HUES6 (cell line): ENCODE measurements around the gene CDC123.
"Not testable (repeated sequence)": the region's sequence is repeated elsewhere in the genome, so short reads cannot be mapped to it uniquely, and the experiment has no call there.

Source experiments
- H3K27ac ChIP-seq: 2 replicates; pipeline ENCODE4 v1.7.0; 2013; ENCODE audit warnings: low read depth, mild to moderate bottlenecking, low read length, inconsistent platforms
- H3K27me3 ChIP-seq: 2 replicates; pipeline ENCODE4 v1.6.1; 2013; ENCODE audit warnings: low read length; ENCODE audit not compliant: control insufficient read depth, insufficient read depth
- H3K36me3 ChIP-seq: 2 replicates; pipeline ENCODE4 v1.6.1; 2013; ENCODE audit warnings: low read length; ENCODE audit not compliant: control insufficient read depth, insufficient read depth
- H3K4me1 ChIP-seq: 2 replicates; pipeline ENCODE4 v1.6.1; 2013; ENCODE audit warnings: low read length; ENCODE audit not compliant: control insufficient read depth, insufficient read depth
- H3K4me3 ChIP-seq: 2 replicates; pipeline ENCODE4 v1.5.1; 2013; ENCODE audit warnings: low read depth, low read length
- H3K9ac ChIP-seq: one replicate; pipeline ENCODE4 v1.6.1; 2013; ENCODE audit warnings: mild to moderate bottlenecking, low read length
- H3K9me3 ChIP-seq: 2 replicates; pipeline ENCODE4 v1.6.1; 2013; ENCODE audit warnings: low read depth, low read length; ENCODE audit not compliant: control insufficient read depth, insufficient read depth

The CDC123 gene

DNA sequence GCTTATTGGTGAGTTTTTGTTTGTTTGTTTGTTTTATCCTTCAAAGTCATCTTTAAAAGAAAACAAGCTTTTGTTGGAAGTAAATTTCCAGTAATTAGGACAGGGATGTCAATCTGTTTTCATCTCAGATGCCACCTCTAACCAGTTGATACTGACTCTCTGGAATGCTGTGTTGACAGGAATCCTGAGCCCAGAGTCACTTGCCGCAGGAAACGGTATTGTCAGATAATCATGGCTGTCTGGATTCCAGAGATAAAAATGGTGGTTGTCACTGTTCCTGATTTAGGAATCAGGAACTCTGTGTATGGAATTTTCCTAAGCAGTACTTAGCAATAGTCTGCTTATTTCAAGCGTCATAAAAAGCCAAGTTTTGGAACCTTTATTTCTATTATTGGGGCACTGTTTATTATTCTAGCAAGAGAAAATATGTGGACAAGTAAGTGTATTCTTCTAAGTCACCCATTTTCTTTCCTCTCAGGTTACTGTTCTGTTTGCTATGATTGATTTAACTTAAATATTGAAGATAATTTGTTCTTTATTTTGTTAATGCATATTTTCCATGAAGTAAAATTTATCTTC, 39.2 kb downstream of the CDC123 start:
- Histone ChIP-seq H3K4me3 (no peak overlapping the region), H3K27ac (no peak overlapping the region; the same call in 1 of the 2 replicates), H3K4me1 (no peaks in the 10 kb centered on the region), H3K36me3 (peaks cover 86% of the 10 kb centered on the region), H3K9me3 (no peaks in the 10 kb centered on the region), H3K9ac (no peak overlapping the region), H3K27me3 (no peaks in the 10 kb centered on the region)

DNA sequence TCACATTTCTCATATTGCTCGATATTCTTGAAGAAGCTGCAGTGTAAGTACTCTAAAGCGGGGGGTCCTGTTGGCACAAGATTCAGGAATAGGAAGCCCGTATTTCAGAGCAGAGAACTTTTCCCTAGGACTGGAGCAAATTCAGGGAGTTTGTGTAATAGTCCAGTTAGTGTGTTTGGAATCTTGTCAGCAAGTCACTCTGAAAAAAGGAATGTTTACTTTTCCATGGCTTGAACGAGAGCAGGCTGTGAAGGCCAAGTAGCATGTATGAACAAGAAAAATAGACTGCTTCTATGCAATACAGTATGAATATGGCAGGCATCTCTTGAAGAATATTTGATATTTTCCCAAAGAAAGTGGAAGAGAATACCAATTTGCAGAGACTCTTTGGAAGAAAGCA, 39.8 kb downstream of the CDC123 start:
- Histone ChIP-seq H3K9ac (no peak overlapping the region), H3K27me3 (no peaks in the 10 kb centered on the region), H3K27ac (no peak overlapping the region; the same call in 1 of the 2 replicates), H3K9me3 (no peaks in the 10 kb centered on the region), H3K4me3 (no peak overlapping the region), H3K36me3 (peaks cover 85% of the 10 kb centered on the region), H3K4me1 (no peaks in the 10 kb centered on the region)

DNA sequence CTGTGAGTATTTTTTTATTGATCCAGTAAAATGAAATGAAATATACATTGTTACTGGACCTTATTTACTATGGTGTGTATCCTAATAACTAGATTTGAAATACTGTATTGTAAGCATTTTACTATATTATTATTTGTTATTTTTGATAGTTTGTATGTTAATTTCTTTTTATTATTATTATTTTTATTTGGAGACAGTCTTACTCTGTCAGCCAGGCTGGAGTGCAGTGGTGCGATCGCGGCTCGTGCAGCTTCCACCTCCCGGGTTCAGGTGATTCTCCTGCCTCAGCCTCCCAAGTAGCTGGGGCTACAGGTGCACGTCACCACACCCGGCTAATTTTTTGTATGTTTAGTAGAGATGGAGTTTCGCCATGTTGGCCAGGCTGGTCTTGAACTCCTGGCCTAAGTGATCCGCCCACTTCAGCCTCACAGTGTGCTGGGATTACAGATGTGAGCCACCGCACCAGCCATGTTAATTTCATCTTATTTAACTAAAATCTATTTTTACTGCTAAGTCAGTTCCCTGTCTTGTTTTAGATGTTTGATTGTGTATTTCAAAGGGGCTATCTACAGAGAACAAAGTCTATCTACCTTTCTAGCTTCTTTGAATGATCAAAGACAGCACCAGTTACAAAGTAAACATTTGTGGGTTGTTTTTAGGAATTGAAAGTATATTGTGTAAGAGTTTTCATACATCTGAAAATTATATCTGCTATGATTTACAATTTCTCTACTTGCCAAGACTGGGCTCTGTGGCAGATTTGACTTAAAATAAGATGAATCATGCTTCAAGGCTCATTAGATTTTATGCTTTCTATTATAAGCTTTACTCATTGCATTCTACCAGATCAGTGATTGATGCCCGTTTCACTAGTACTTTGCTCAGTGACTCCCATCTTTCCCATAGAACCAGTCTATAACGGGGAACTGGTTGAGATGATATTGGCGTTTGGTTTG, 41.6 kb downstream of the CDC123 start:
- Histone ChIP-seq H3K27me3 (no peaks in the 10 kb centered on the region), H3K9ac (no peak overlapping the region), H3K9me3 (no peaks in the 10 kb centered on the region), H3K4me3 (no peak overlapping the region), H3K36me3 (peaks cover 78% of the 10 kb centered on the region), H3K27ac (no peak overlapping the region), H3K4me1 (no peaks in the 10 kb centered on the region)

DNA sequence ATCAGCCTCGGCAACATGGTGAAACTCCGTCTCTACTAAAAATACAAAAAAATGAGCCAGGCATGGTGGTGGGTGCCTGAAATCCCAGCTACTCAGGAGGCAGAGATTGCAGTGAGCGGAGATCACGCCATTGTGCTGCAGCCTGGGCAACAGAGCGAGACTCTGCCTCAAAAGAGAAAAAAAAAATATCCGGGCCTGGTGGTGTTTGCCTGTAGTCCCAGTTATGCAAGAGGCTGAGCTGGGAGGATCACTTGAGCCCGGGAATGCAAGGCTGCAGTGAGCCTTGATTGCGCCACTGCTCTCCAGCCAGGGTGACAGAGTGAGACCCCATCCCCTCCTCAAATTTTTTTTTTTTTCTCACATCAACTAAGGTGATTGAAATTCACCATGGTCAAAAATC, 42.8 kb downstream of the CDC123 start:
- no peak overlapping the region for H3K27ac ChIP-seq
- H3K36me3 ChIP-seq, result peaks cover 77% of the 10 kb centered on the region
- H3K4me3 ChIP-seq, result no peak overlapping the region
- H3K27me3 ChIP-seq, result no peaks in the 10 kb centered on the region
- H3K9ac ChIP-seq, result no peak overlapping the region
- H3K4me1 ChIP-seq, result no peaks in the 10 kb centered on the region
- no peaks in the 10 kb centered on the region for H3K9me3 ChIP-seq

DNA sequence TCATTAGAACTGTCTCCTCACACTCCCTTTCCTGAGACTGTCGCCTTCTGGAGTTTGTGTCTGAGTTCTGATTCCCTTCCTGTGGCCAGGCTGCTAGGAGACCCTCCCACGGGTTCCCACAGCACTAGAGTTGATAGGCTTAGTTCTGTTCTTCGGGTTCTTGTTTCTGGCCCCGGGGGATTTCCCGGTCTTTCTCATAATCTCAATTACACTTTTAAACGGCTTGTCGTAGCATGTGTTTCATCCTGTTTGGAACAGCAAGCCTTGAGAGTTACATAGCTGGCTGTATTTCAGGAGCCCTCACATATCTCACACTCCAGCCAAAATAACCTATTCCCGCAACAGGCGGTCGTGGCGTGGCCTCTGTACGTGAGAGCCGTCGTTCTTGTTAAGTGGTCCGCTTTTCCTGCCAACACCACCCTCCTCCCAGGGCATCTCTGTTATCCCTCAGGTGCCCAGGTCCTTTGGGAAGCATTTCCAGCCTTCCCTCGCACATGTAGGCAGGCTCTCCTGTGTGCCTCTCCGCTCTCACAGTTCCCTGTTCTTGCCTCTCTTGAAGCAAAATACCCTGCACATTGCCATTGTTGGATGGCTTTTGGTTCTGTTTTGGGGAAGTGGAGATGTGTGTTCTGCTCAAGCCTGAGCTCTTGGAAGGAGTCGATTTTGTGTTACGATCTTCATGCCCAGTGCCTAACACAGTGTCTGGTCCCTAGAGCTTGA, 46.0 kb downstream of the CDC123 start:
- H3K36me3 ChIP-seq, result peaks cover 79% of the 10 kb centered on the region
- no peaks in the 10 kb centered on the region for H3K9me3 ChIP-seq
- H3K9ac ChIP-seq, result no peak overlapping the region
- no peak overlapping the region for H3K27ac ChIP-seq
- H3K4me3 ChIP-seq, result no peak overlapping the region
- no peaks in the 10 kb centered on the region for H3K4me1 ChIP-seq
- H3K27me3 ChIP-seq, result no peaks in the 10 kb centered on the region

DNA sequence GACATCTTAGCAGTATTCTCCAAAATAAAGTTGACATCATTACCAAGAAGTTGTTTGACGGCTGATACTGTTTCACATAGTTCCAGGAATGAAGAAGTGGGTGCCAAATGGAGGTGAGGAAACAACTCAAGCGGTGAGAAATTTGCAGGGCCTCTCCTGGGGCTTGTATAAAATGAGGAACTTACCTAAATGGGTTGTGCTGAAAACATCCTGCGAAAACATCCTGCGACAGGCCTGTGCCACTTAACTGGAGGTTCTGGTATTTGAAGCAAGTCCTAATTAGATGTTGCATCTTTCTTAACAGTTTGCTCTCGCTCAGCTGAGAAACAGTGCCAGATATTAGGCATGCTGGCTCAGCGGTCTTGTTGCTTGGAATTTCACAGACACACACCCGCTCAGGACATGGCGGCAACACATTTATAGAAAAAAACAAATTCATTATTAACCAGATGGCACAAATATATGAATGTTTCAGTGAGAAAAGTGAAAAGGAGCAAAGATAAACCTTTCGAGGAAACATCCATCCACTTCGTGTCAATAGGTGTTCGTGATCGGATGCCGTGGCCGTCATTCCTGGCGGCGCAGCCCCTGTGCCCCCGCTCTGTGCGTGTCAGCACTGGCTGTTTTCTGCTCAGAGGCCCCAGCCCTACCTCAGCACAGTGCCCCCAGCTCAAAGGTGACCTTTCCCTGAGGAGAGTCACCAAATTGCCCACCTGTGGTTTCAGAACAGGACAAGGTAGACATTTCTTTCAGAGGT, 48.1 kb downstream of the CDC123 start:
- Histone ChIP-seq H3K4me1 (no peaks in the 10 kb centered on the region), H3K27me3 (no peaks in the 10 kb centered on the region), H3K9me3 (no peaks in the 10 kb centered on the region), H3K27ac (no peak overlapping the region), H3K36me3 (peaks cover 69% of the 10 kb centered on the region), H3K9ac (no peak overlapping the region), H3K4me3 (no peak overlapping the region)

DNA sequence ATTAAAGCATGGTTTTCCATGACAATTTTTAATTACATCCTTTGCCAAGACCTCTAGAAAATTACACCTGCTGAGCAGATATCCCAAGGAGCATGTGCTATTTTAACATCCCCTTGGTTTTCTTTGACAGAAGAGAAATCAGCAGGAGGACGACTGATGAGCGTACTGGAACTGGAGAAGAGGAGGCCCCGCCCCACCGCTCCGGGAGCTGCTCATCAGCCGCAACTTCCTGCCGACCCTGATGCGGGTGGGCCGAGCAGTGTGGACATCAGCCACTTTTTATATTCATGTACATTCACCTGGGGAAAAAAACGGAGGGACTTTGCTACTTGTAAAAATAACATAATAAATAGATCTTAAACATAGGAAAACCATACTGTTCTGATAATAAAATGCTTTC, 54.2 kb downstream of the CDC123 start:
- Histone ChIP-seq H3K9ac (no peak overlapping the region), H3K9me3 (no peaks in the 10 kb centered on the region), H3K36me3 (peaks cover 41% of the 10 kb centered on the region), H3K27me3 (no peaks in the 10 kb centered on the region), H3K27ac (no peak overlapping the region), H3K4me3 (no peak overlapping the region), H3K4me1 (no peaks in the 10 kb centered on the region)

DNA sequence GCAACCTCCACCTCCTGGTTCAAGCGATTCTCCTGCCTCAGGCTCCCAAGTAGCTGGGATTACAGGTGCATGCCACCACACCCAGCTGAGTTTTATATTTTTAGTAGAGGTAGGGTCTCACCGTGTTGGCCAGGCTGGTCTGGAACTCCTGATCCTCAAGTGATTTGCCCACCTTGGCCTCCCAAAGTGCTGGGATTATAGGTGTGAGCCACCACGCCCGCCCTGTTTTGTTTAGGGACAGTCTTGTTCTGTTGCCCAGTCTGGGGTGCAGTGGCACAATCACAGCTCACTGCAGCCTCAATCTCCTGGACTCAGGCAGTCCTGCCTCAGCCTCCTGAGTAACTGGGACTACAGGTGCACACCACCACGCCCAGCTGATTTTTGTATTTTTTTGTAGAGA, 54.7 kb downstream of the CDC123 start:
- peaks cover 37% of the 10 kb centered on the region for H3K36me3 ChIP-seq
- not testable (repeated sequence) for H3K4me1 ChIP-seq, H3K4me3 ChIP-seq, H3K9me3 ChIP-seq, H3K27me3 ChIP-seq, H3K27ac ChIP-seq, H3K9ac ChIP-seq

DNA sequence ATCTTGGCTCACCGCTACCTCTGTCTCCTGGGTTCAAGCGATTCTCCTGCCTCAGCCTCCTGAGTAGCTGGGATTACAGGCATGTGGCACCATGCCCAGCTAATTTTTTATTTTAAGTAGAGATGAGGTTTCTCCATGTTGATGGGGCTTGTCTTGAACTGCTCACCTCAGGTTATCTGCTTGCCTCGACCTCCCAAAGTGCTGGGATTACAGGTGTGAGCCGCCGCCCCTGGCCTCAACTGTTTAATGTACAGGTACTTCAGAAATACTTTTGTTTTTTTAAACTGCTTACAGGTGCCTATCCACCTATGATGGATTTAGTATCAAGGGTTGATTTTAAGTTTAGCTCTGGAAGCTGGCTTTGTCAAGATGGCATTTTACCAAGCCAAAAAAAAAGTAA, 55.6 kb downstream of the CDC123 start:
- Histone ChIP-seq H3K27me3 (no peaks in the 10 kb centered on the region), H3K9ac (no peak overlapping the region), H3K4me3 (no peak overlapping the region), H3K4me1 (no peaks in the 10 kb centered on the region), H3K27ac (no peak overlapping the region), H3K9me3 (no peaks in the 10 kb centered on the region), H3K36me3 (peaks cover 29% of the 10 kb centered on the region)

DNA sequence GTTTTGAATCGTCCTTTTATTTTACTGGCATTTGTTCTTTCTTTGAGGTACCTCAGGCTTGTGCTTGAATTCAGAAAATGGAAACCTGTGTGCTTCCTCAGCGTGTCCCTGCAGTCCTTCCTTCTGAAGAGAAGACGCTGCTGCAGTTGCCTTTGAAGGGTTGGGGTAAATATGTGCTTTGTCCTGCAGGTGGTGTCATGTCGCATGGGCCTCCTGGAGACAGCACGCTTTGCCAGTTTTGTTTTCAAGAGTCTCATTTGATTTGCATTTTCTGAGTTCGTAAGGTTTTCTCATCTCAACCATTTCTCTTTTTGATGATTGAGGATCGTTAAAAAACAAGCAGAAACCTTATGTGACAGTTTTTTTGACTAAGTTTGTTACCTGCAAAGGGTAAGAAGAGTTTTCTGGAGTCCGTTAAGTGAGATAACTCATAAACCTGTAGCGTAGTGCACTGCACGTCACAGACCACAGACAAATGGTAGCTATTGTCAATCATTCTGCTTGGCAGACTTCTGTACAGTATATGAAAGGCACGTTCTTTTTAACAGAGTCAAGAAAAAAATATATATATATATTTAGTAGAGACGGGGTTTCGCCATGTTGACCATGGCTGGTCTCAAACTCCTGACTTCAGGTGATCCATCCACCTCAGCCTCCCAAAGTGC, 57.0 kb downstream of the CDC123 start:
- H3K27me3 ChIP-seq, result no peaks in the 10 kb centered on the region
- no peak overlapping the region for H3K27ac ChIP-seq
- no peak overlapping the region for H3K9ac ChIP-seq
- peaks cover 18% of the 10 kb centered on the region for H3K36me3 ChIP-seq
- H3K4me3 ChIP-seq, result no peak overlapping the region
- no peaks in the 10 kb centered on the region for H3K9me3 ChIP-seq
- no peaks in the 10 kb centered on the region for H3K4me1 ChIP-seq
